H9 (cell line): ENCODE measurements around the gene GNAI2. TPM values are rescaled to one million over a fixed set of nuclear protein-coding genes. Genes with fewer than 3 reads are reported as not detected.

Experiments used
- DNase-seq: peaks from one replicate; pipeline ENCODE4 v3.0.0-alpha.2; 2017
- H2AFZ ChIP-seq: one replicate; pipeline ENCODE4 v1.6.1; 2013; ENCODE audit warnings: mild to moderate bottlenecking, low read length, control low read depth, moderate library complexity
- H2AK5ac ChIP-seq: 2 replicates; pipeline ENCODE4 v1.6.1; 2013; ENCODE audit warnings: low read length, control low read depth, mixed read lengths; ENCODE audit not compliant: insufficient read length
- H2BK120ac ChIP-seq: one replicate; pipeline ENCODE4 v1.6.1; 2013; ENCODE audit warnings: low read depth, mild to moderate bottlenecking, low read length, control low read depth, inconsistent platforms; ENCODE audit not compliant: poor library complexity, severe bottlenecking
- H2BK12ac ChIP-seq: 2 replicates; pipeline ENCODE4 v1.6.1; 2013; ENCODE audit warnings: low read length, control low read depth, mixed read lengths, low read depth; ENCODE audit not compliant: insufficient read length
- H2BK15ac ChIP-seq: 2 replicates; pipeline ENCODE4 v1.6.1; 2013; ENCODE audit warnings: low read depth, low read length, control low read depth
- H2BK20ac ChIP-seq: one replicate; pipeline ENCODE4 v1.6.1; 2013; ENCODE audit warnings: low read depth, mild to moderate bottlenecking, low read length, control low read depth, inconsistent platforms; ENCODE audit not compliant: poor library complexity, severe bottlenecking
- H2BK5ac ChIP-seq: 2 replicates; pipeline ENCODE4 v1.6.1; 2013; ENCODE audit warnings: low read length, control low read depth, mixed read lengths; ENCODE audit not compliant: insufficient read length
- H3K14ac ChIP-seq: 2 replicates; pipeline ENCODE4 v1.6.1; 2013; ENCODE audit warnings: low read length, control low read depth; ENCODE audit not compliant: insufficient read depth
- H3K18ac ChIP-seq: 2 replicates; pipeline ENCODE4 v1.6.1; 2013; ENCODE audit warnings: low read depth, mild to moderate bottlenecking, mixed read lengths, low read length, control low read depth; ENCODE audit not compliant: insufficient read length
- H3K23ac ChIP-seq: 2 replicates; pipeline ENCODE4 v1.6.1; 2013; ENCODE audit warnings: low read length, control low read depth, mixed read lengths, low read depth; ENCODE audit not compliant: insufficient read length
- H3K23me2 ChIP-seq: 2 replicates; pipeline ENCODE4 v1.6.1; 2013; ENCODE audit warnings: low read depth, mild to moderate bottlenecking, mixed read lengths, low read length, control low read depth; ENCODE audit not compliant: insufficient read length, poor library complexity, severe bottlenecking
- H3K27ac ChIP-seq: 2 replicates; pipeline ENCODE4 v1.5.1; 2013; ENCODE audit warnings: low read length, control low read depth, mixed read lengths, low read depth; ENCODE audit not compliant: insufficient read length
- H3K27me3 ChIP-seq: 2 replicates; pipeline ENCODE4 v1.6.1; 2013; ENCODE audit warnings: low read length, control low read depth, inconsistent platforms; ENCODE audit not compliant: insufficient read depth
- H3K4ac ChIP-seq: 2 replicates; pipeline ENCODE4 v1.6.1; 2013; ENCODE audit warnings: low read depth, mild to moderate bottlenecking, control low read depth, inconsistent platforms, low read length, moderate library complexity
- H3K4me1 ChIP-seq: 2 replicates; pipeline ENCODE4 v1.6.1; 2013; ENCODE audit warnings: low read length, control low read depth, inconsistent platforms; ENCODE audit not compliant: insufficient read depth
- H3K4me2 ChIP-seq: 2 replicates; pipeline ENCODE4 v1.6.1; 2013; ENCODE audit warnings: low read length, control low read depth, mixed read lengths; ENCODE audit not compliant: insufficient read length, insufficient read depth
- H3K56ac ChIP-seq: 2 replicates; pipeline ENCODE4 v1.6.1; 2013; ENCODE audit warnings: low read depth, mild to moderate bottlenecking, mixed read lengths, low read length, control low read depth; ENCODE audit not compliant: insufficient read length
- H3K79me1 ChIP-seq: 2 replicates; pipeline ENCODE4 v1.6.1; 2013; ENCODE audit warnings: low read depth, mild to moderate bottlenecking, moderate library complexity, low read length, control low read depth, inconsistent platforms; ENCODE audit not compliant: insufficient read depth, poor library complexity, severe bottlenecking
- H3K79me2 ChIP-seq: 2 replicates; pipeline ENCODE4 v1.6.1; 2013; ENCODE audit warnings: low read length, control low read depth, inconsistent platforms; ENCODE audit not compliant: insufficient read depth
- H3K9ac ChIP-seq: 2 replicates; pipeline ENCODE4 v1.6.1; 2013; ENCODE audit warnings: low read length, control low read depth, mixed read lengths; ENCODE audit not compliant: insufficient read length; ENCODE audit errors: extremely low read depth
- H3K9me3 ChIP-seq: one replicate; pipeline ENCODE4 v1.6.1; 2013; ENCODE audit warnings: low read depth, low read length, inconsistent platforms; ENCODE audit not compliant: control insufficient read depth
- H3T11ph ChIP-seq: one replicate; pipeline ENCODE4 v1.6.1; 2013; ENCODE audit warnings: mild to moderate bottlenecking, low read length, control low read depth, inconsistent platforms
- H4K20me1 ChIP-seq: one replicate; pipeline ENCODE4 v1.6.1; 2013; ENCODE audit not compliant: control insufficient read depth, insufficient read length, insufficient read depth
- H4K5ac ChIP-seq: 2 replicates; pipeline ENCODE4 v1.6.1; 2013; ENCODE audit warnings: low read depth, mild to moderate bottlenecking, mixed read lengths, low read length, control low read depth; ENCODE audit not compliant: insufficient read length
- H4K8ac ChIP-seq: replicated peaks from 2 replicates; pipeline ENCODE4 v1.6.1; 2013; ENCODE audit warnings: low read length, control low read depth, mixed read lengths, low read depth; ENCODE audit not compliant: insufficient read length
- H4K91ac ChIP-seq: 2 replicates; pipeline ENCODE4 v1.6.1; 2013; ENCODE audit warnings: low read depth, mild to moderate bottlenecking, moderate library complexity, mixed read lengths, low read length, control low read depth; ENCODE audit not compliant: insufficient read length
- H3K27ac Mint-ChIP-seq, 3 experiments: 2 replicates in 2 of 3; 3 replicates in 1 of 3; pipeline ENCODE4 v1.8.0; 2020 to 2021; ENCODE audit warnings: mixed read lengths in 3 of 3, mild to moderate bottlenecking in 1 of 3, moderate library complexity in 1 of 3
- H3K27me3 Mint-ChIP-seq: 2 replicates; pipeline ENCODE4 v1.8.0; 2021; ENCODE audit warnings: low read depth, mild to moderate bottlenecking, moderate library complexity, mixed read lengths
- H3K36me3 Mint-ChIP-seq, 3 experiments: 2 replicates in 2 of 3; 3 replicates in 1 of 3; pipeline ENCODE4 v1.8.0; 2020 to 2021; ENCODE audit warnings: low read depth in 3 of 3, mixed read lengths in 3 of 3; ENCODE audit not compliant: insufficient read depth in 1 of 3
- H3K4me1 Mint-ChIP-seq, 2 experiments: 2 replicates each; pipeline ENCODE4 v1.8.0; 2020; ENCODE audit warnings: mixed read lengths in 2 of 2
- H3K4me3 Mint-ChIP-seq, 2 experiments: 2 replicates in 1 of 2; 3 replicates in 1 of 2; pipeline ENCODE4 v1.8.0; 2020 to 2021; ENCODE audit warnings: mild to moderate bottlenecking in 2 of 2, mixed read lengths in 2 of 2, moderate library complexity in 1 of 2
- H3K9me3 Mint-ChIP-seq, 2 experiments: 2 replicates in 1 of 2; 3 replicates in 1 of 2; pipeline ENCODE4 v1.8.0; 2020; ENCODE audit warnings: mild to moderate bottlenecking in 2 of 2, mixed read lengths in 2 of 2, moderate library complexity in 1 of 2
- whole genome bisulfite sequencing: extraction: QIAGEN DNeasy Blood & Tissue Kit; methylation state at CpG from one replicate; pipeline ENCODE4 v1.1.7; 2013; ENCODE audit warnings: missing lambda C conversion rate, low lambda C conversion rate, mixed read lengths; ENCODE audit not compliant: insufficient read length; ENCODE audit errors: extremely low coverage; 5-methylcytosine and 5-hydroxymethylcytosine counted together
- total RNA-seq: library from RNA; stranded (reverse); gene quantifications from 2 replicates; pipeline ENCODE4 v1.2.1, GENCODE V29; 2021
- TF ChIP-seq, protein P1 (sequence below): fragments of 200-600 bp; sonication (generic); conservative IDR thresholded peaks from 3 replicates; pipeline ENCODE4 v1.8.0; 2021; ENCODE audit warnings: antibody characterized with exemption, mild to moderate bottlenecking

Gene GNAI2
- total RNA-seq, 1 experiment from 2014 or later, result 218 TPM

DNA sequence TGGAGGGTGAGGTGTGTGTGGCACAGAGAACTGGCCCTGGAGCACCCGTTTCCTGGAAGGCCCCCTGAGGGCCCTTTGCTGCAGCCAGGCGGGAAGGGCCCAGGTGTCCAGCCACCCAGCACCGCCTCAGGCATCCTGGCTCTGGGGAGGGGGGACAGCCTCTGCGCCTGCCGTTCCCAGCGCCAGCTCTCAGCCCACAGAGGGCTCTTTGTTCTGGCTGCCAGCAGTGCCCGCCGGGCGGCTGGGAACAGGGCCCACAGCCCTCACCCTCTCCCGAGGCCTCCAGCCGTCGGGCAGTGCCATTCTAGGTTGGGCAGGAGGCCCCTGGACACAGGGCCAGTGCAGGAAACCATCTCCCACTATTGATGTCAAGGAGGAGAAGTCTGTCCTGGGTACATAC is 22.6 kb upstream of the GNAI2 start:
- no CpG with 5 or more reads among the region's 12 CpGs for whole genome bisulfite sequencing
- H3K9me3 Mint-ChIP-seq, result no peaks in the 10 kb centered on the region; a peak in 1 of 5 replicates

More for the DNA sequence above, 22.6 kb upstream of the GNAI2 start:
- Histone ChIP-seq H3K23ac (no peak overlapping the region), H3K9me3 (no peaks in the 10 kb centered on the region), H3K56ac (no peak overlapping the region), H2BK12ac (no peak overlapping the region), H3K4me1 (no peaks in the 10 kb centered on the region), H4K5ac (no peak overlapping the region), H2AFZ (no peak overlapping the region), H4K91ac (no peak overlapping the region), H3K4ac (no peak overlapping the region), H4K20me1 (peaks cover 3% of the 10 kb centered on the region), H3K27ac (no peak overlapping the region), H3K27me3 (no peaks in the 10 kb centered on the region), H3K9ac (no peak overlapping the region), H2BK5ac (no peak overlapping the region), H3K18ac (no peak overlapping the region), H2BK15ac (no peak overlapping the region), H3K23me2 (no peaks in the 10 kb centered on the region), H4K8ac (no peak overlapping the region), H3K14ac (no peak overlapping the region), H2AK5ac (no peak overlapping the region), H3K79me2 (no peaks in the 10 kb centered on the region), H3T11ph (no peak overlapping the region), H2BK120ac (no peak overlapping the region), H3K79me1 (no peaks in the 10 kb centered on the region), H3K4me2 (no peak overlapping the region), H2BK20ac (no peak overlapping the region)
- DNase-seq, result no peak
- H3K27me3 Mint-ChIP-seq, result peaks cover 6% of the 10 kb centered on the region
- H3K4me1 Mint-ChIP-seq, result peaks cover 25 to 28% of the 10 kb centered on the region in 2 experiments
- H3K27ac Mint-ChIP-seq, result no peak overlapping the region
- no peaks in the 10 kb centered on the region for H3K36me3 Mint-ChIP-seq
- TF ChIP-seq, protein P1, sequence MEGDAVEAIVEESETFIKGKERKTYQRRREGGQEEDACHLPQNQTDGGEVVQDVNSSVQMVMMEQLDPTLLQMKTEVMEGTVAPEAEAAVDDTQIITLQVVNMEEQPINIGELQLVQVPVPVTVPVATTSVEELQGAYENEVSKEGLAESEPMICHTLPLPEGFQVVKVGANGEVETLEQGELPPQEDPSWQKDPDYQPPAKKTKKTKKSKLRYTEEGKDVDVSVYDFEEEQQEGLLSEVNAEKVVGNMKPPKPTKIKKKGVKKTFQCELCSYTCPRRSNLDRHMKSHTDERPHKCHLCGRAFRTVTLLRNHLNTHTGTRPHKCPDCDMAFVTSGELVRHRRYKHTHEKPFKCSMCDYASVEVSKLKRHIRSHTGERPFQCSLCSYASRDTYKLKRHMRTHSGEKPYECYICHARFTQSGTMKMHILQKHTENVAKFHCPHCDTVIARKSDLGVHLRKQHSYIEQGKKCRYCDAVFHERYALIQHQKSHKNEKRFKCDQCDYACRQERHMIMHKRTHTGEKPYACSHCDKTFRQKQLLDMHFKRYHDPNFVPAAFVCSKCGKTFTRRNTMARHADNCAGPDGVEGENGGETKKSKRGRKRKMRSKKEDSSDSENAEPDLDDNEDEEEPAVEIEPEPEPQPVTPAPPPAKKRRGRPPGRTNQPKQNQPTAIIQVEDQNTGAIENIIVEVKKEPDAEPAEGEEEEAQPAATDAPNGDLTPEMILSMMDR, result no peak
- no peak overlapping the region for H3K4me3 Mint-ChIP-seq
